ENCODE data around the gene NME8.

NME8 gene

DNA sequence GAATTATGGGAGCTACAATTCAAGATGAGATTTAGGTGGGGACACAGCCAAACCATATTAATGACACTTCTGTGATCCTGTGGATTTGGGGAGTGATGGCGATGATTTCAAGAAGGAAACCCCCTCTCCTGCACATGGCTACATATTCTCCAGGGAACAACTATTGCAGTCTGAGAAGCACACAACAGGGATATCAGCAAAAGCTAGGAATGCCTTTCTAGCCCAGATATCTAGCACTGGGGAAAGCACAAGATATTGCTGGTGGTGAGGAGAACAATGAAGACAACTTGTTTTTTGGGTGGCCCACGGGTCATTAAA is 96.3 kb downstream of the NME8 start:
- Histone ChIP-seq H3K9me3 (ENCODE audit: severe bottlenecking) (no peaks in the 10 kb centered on the region), H3K4me3 (ENCODE audit: low read depth, low read length) (no peak overlapping the region), H3K27ac (no peak overlapping the region), H3K36me3 (no peaks in the 10 kb centered on the region), H3K27me3 (ENCODE audit: insufficient read depth, low read depth, severe bottlenecking) (no peaks in the 10 kb centered on the region)
- TF ChIP-seq, protein P1, sequence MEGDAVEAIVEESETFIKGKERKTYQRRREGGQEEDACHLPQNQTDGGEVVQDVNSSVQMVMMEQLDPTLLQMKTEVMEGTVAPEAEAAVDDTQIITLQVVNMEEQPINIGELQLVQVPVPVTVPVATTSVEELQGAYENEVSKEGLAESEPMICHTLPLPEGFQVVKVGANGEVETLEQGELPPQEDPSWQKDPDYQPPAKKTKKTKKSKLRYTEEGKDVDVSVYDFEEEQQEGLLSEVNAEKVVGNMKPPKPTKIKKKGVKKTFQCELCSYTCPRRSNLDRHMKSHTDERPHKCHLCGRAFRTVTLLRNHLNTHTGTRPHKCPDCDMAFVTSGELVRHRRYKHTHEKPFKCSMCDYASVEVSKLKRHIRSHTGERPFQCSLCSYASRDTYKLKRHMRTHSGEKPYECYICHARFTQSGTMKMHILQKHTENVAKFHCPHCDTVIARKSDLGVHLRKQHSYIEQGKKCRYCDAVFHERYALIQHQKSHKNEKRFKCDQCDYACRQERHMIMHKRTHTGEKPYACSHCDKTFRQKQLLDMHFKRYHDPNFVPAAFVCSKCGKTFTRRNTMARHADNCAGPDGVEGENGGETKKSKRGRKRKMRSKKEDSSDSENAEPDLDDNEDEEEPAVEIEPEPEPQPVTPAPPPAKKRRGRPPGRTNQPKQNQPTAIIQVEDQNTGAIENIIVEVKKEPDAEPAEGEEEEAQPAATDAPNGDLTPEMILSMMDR (IDR thresholded peaks at IDR 0.05; ENCODE audit: low read depth, low read length) = no peak
- no peak for DNase-seq

DNA sequence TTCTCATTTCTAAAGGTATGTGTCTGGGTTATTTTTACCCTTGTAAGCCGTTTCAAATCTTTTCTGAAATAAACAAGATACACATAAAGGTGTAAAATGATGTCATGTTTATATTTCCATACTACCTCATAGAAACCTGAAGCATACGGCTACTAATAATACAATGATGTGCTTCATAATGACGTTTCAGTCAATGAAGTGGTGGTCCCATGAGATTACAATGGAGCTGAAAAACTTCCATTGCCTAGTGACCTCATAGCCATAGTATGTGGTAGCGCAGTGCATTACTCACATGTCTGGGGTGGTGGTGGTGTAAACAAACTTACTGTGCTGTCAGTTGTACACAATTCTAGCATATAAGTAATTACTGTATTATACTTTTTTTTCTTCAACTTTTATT is 96.9 kb downstream of the NME8 start:
- Histone ChIP-seq H3K9me3 (ENCODE audit: severe bottlenecking) (no peaks in the 10 kb centered on the region), H3K27me3 (ENCODE audit: insufficient read depth, low read depth, severe bottlenecking) (no peaks in the 10 kb centered on the region), H3K27ac (no peak overlapping the region), H3K4me3 (ENCODE audit: low read depth, low read length) (no peak overlapping the region), H3K36me3 (no peaks in the 10 kb centered on the region)
- TF ChIP-seq, protein P1 (IDR thresholded peaks at IDR 0.05; ENCODE audit: low read depth, low read length) = no peak
- no peak for DNase-seq

DNA sequence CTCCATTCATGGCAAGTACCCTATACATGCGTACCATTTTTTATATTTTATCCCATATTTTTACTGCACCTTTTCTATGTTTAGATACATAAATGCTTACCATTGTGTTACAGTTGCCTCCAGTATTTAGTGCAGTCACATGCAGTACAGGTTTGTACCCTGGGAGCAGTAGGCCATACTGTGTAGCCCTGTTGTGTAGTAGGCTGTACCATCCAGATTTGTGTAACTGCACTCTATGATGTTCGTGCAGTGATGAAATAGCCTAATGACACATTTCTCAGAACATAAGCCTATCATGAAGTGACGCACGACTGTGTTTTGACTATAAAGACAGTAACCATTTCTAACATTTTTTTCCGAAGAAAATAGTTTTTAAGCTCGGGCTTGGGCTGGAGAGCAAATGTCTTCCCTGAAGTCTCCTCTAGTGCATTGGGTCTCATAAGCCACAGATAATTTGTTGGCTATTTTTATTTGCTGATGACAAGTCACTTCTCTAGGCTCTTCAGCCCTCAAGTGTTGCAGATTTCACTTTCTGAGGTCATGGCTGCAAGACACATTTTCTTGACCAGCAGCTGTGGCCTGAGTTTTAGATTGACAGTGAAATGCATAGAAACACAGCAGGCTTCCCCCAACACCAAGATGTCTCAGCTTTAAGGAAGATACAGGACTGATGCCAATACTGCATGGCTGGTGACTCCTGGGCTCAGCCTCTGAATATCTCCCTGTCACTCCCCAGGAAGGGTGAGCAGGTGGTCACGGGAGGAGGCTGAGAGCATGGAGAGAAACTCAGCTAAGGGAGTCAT is 98.9 kb downstream of the NME8 start:
- TF ChIP-seq, protein P1 (IDR thresholded peaks at IDR 0.05; ENCODE audit: low read depth, low read length) = no peak

DNA sequence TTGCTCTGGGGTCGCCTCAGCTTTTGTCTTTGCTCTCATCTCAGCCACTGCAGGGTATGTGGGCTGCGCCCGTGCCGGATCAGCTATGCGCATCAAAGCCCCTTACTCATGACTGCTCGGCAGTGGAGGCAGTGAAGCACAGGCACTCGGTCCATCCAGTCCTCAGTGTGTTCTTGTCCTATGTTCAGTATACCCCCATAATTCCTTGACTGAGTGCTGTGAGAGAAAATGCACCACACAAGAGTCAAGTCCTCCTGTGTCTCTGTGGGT is 99.5 kb downstream of the NME8 start:
- H3K9me3 ChIP-seq (ENCODE audit: severe bottlenecking) = no peaks in the 10 kb centered on the region
- H3K27ac ChIP-seq = no peak overlapping the region
- DNase-seq = no peak
- no peak overlapping the region for H3K4me3 ChIP-seq (ENCODE audit: low read depth, low read length)
- H3K36me3 ChIP-seq = no peaks in the 10 kb centered on the region
- TF ChIP-seq, protein P1 (IDR thresholded peaks at IDR 0.05; ENCODE audit: low read depth, low read length) = no peak
- H3K27me3 ChIP-seq (ENCODE audit: insufficient read depth, low read depth, severe bottlenecking) = no peaks in the 10 kb centered on the region

More for the DNA sequence above, 98.9 kb downstream of the NME8 start:
- Histone ChIP-seq H3K4me3 (ENCODE audit: low read depth, low read length) (no peak overlapping the region), H3K36me3 (no peaks in the 10 kb centered on the region), H3K27me3 (ENCODE audit: insufficient read depth, low read depth, severe bottlenecking) (no peaks in the 10 kb centered on the region), H3K9me3 (ENCODE audit: severe bottlenecking) (no peaks in the 10 kb centered on the region), H3K27ac (no peak overlapping the region)
- no peak for DNase-seq
